ENCODE measurements around the gene CHCHD10. TPM values are rescaled to one million over a fixed set of nuclear protein-coding genes. Genes with fewer than 3 reads are reported as not detected.
A peak's percentile ranks its signal among the peaks of the same experiment; 100 is the strongest.

Gene CHCHD10
- total and polyA plus RNA-seq, 9 donors, result 2.7 to 40.5 (median 20.1) TPM

- peaks cover 41% of the 10 kb centered on the region for H3K4me1 ChIP-seq (ENCODE audit: insufficient read depth)
- H3K4me3 ChIP-seq, result no peak overlapping the region
- no peaks in the 10 kb centered on the region for H3K27me3 ChIP-seq
- 46 to 64% (median 50%) methylated on average over 4 of the region's 4 CpGs for WGBS, 3 donors
- DNase-seq, result no peak
- H3K27ac ChIP-seq, result peak overlapping the region in 1 of 2 donors; percentile 63
- no peaks in the 10 kb centered on the region for H3K36me3 ChIP-seq
- H3K9me3 ChIP-seq, result no peaks in the 10 kb centered on the region
- intact Hi-C loops (cut with DNase I), result no loop called here
- TF ChIP-seq EP300 (IDR thresholded peaks at IDR 0.05), result no peak
- TF ChIP-seq, protein P1, sequence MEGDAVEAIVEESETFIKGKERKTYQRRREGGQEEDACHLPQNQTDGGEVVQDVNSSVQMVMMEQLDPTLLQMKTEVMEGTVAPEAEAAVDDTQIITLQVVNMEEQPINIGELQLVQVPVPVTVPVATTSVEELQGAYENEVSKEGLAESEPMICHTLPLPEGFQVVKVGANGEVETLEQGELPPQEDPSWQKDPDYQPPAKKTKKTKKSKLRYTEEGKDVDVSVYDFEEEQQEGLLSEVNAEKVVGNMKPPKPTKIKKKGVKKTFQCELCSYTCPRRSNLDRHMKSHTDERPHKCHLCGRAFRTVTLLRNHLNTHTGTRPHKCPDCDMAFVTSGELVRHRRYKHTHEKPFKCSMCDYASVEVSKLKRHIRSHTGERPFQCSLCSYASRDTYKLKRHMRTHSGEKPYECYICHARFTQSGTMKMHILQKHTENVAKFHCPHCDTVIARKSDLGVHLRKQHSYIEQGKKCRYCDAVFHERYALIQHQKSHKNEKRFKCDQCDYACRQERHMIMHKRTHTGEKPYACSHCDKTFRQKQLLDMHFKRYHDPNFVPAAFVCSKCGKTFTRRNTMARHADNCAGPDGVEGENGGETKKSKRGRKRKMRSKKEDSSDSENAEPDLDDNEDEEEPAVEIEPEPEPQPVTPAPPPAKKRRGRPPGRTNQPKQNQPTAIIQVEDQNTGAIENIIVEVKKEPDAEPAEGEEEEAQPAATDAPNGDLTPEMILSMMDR (IDR thresholded peaks at IDR 0.05), result no peak
- no peak for TF ChIP-seq POLR2A (IDR thresholded peaks at IDR 0.05)
Measured at GRCh38 chr22:23789638-23790037, 21.9 kb upstream of the CHCHD10 start.

DNA sequence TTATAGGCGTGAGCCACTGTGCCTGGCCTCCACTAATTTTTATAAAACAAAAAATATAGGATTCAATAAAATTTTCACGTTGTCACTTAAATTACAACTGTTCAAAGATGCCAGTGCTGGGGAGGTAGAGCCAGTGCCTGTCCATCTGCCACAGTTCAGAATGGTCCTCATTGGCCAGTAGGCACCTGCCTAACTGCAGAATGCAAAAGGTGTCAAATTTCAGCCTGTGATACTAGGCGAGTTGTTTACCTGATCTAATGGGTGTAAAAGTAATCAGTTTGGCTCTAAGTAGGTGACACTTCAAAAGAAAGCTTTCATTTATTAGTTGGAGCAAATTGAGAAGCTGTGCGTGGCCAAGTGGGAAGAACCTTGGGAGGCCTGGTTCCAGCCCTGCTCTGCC, 21.3 kb upstream of the CHCHD10 start:
- Histone ChIP-seq H3K27ac (peak overlapping the region in 1 of 2 donors; percentile 63), H3K4me3 (no peak overlapping the region), H3K36me3 (no peaks in the 10 kb centered on the region), H3K27me3 (no peaks in the 10 kb centered on the region), H3K9me3 (no peaks in the 10 kb centered on the region), H3K4me1 (ENCODE audit: insufficient read depth) (peaks cover 41% of the 10 kb centered on the region)
- 54 to 65% (median 64%) methylated on average over 4 of the region's 4 CpGs for whole genome bisulfite sequencing, 3 donors
- TF ChIP-seq EP300 (IDR thresholded peaks at IDR 0.05), result no peak
- DNase-seq, result no peak
- intact Hi-C loops (cut with DNase I), result no loop called here

DNA sequence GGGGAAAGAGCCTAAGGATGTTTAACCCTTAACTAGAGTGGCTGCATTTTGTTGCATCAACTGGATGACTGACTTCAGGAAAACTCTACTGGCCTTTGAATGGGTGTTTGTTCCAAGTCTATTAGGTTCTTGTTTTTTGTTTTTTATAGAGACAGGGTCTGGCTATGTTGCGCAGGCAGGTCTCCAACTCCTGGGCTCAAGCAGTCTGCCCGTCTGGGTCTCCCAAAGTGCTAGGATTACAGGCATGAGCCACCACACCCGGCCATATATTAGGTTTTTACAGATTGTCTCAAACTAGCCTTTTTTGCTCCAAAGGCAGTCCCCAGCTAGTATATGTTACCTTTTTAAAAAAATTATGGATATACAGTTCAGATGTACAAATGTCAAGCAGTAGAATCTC, 20.1 kb upstream of the CHCHD10 start:
- no peaks in the 10 kb centered on the region for H3K27me3 ChIP-seq
- DNase-seq, result no peak
- H3K9me3 ChIP-seq, result no peaks in the 10 kb centered on the region
- peak overlapping the region; percentile 98 to 100 for H3K27ac ChIP-seq
- WGBS, 3 donors, result 34 to 39% (median 37%) methylated on average over 3 of the region's 3 CpGs
- TF ChIP-seq EP300 (IDR thresholded peaks at IDR 0.05) (no peak), POLR2A (IDR thresholded peaks at IDR 0.05) (no peak)
- TF ChIP-seq, protein P1 (IDR thresholded peaks at IDR 0.05), result no peak
- intact Hi-C loops (cut with DNase I), result no loop called here
- peak overlapping the region; percentile 100 for H3K4me3 ChIP-seq
- no peaks in the 10 kb centered on the region for H3K36me3 ChIP-seq
- H3K4me1 ChIP-seq (ENCODE audit: insufficient read depth), result peaks cover 41% of the 10 kb centered on the region

DNA sequence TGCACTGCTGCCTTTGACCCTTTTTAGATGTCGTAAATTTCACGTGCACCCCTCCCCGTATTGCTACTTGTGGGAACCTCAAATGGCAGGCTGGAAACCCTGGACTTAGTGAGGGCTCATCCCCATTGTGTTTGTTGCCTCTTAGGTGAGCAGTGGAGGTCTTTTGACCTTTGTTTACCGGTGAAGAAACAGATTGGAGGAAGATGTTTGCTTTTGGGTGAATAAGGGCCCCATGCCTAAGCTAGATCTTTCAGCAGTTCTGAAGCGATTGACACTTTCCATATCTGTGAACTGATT, 19.8 kb upstream of the CHCHD10 start:
- TF ChIP-seq, protein P1 (IDR thresholded peaks at IDR 0.05), result no peak
- peak; percentile 20 for TF ChIP-seq POLR2A (IDR thresholded peaks at IDR 0.05)
- no peak for TF ChIP-seq EP300 (IDR thresholded peaks at IDR 0.05)
- Histone ChIP-seq H3K36me3 (no peaks in the 10 kb centered on the region), H3K9me3 (no peaks in the 10 kb centered on the region), H3K4me3 (peak overlapping the region; percentile 100), H3K4me1 (ENCODE audit: insufficient read depth) (peaks cover 39% of the 10 kb centered on the region), H3K27me3 (no peaks in the 10 kb centered on the region), H3K27ac (peak overlapping the region; percentile 98 to 100)
- intact Hi-C loops (cut with DNase I), result no loop called here
- 0 to 2% (median 1%) methylated on average over 5 of the region's 5 CpGs for WGBS, 3 donors
- no peak for DNase-seq

GRCh38 chr22:23786752-23787599, 19.2 kb upstream of the CHCHD10 start, which contains the start of gene SMARCB1:
SMARCB1 (plus strand) TSS chr22:23786966; CDS start chr22:23787170, 204 bp downstream.
- no peak for TF ChIP-seq EP300 (IDR thresholded peaks at IDR 0.05)
- TF ChIP-seq POLR2A (IDR thresholded peaks at IDR 0.05), result peak; percentile 82
- TF ChIP-seq, protein P1 (IDR thresholded peaks at IDR 0.05), result no peak
- peaks cover 33% of the 10 kb centered on the region for H3K4me1 ChIP-seq (ENCODE audit: insufficient read depth)
- peak within 1 kb of the TSS; percentile 98 to 100 for H3K27ac ChIP-seq
- H3K9me3 ChIP-seq, result no peaks in the 10 kb centered on the region
- peak; percentile 88 to 94 (median 90) for DNase-seq
- H3K27me3 ChIP-seq, result no peaks in the 10 kb centered on the region
- intact Hi-C loops (cut with DNase I), result no loop called here
- WGBS, 3 donors, result 0 to 1% (median 0%) methylated on average over 56 to 97 of the region's 97 CpGs
- no peaks in the 10 kb centered on the region for H3K36me3 ChIP-seq
- peak within 1 kb of the TSS; percentile 100 for H3K4me3 ChIP-seq
